AG04449 (cell line): ENCODE data around the gene MPG.
A peak's percentile ranks its signal among the peaks of the same experiment; 100 is the strongest.

ENCODE experiments used
- CTCF ChIA-PET: fragments of 350-600 bp; formaldehyde crosslinking; extraction: SDS; loops from one replicate; lab custom pipeline; 2021; ENCODE audit warnings: antibody characterized with exemption; lab: Yijun Ruan, JAX
- POLR2A ChIA-PET: fragments of 400-600, 350-600 bp; formaldehyde crosslinking; extraction: SDS; loops from one replicate; lab custom pipeline; 2020; ENCODE audit warnings: antibody characterized with exemption, inconsistent platforms; lab: Yijun Ruan, JAX
- DNase-seq: peaks from one replicate; pipeline ENCODE4 v3.0.0-alpha.2; 2010; ENCODE audit warnings: low read depth, low spot score
- H3K4me3 ChIP-seq: 2 replicates; pipeline ENCODE4 v1.5.1; 2011; ENCODE audit warnings: low read depth, mild to moderate bottlenecking, control low read depth, low read length
- CTCF ChIP-seq: IDR thresholded peaks from one replicate; pipeline ENCODE4 v1.5.1; 2011; ENCODE audit warnings: mild to moderate bottlenecking, moderate library complexity, low read length, control low read depth, inconsistent platforms; ENCODE audit not compliant: insufficient read depth; ENCODE audit errors: missing control alignments

Gene MPG

GRCh38 chr16:79151-80054, 1.4 kb downstream of the MPG start:
- ChIA-PET CTCF (interaction anchor here (0.7 to 25.1 kb wide), 3 partner anchors 12 to 28 kb away, joined by 3 to 728 read pairs (median 52); no protein-coding TSS in a partner anchor), POLR2A (no interaction called here)
- no peak for DNase-seq
- TF ChIP-seq CTCF = no peak
- peak overlapping the region; percentile 74 for H3K4me3 ChIP-seq

DNA sequence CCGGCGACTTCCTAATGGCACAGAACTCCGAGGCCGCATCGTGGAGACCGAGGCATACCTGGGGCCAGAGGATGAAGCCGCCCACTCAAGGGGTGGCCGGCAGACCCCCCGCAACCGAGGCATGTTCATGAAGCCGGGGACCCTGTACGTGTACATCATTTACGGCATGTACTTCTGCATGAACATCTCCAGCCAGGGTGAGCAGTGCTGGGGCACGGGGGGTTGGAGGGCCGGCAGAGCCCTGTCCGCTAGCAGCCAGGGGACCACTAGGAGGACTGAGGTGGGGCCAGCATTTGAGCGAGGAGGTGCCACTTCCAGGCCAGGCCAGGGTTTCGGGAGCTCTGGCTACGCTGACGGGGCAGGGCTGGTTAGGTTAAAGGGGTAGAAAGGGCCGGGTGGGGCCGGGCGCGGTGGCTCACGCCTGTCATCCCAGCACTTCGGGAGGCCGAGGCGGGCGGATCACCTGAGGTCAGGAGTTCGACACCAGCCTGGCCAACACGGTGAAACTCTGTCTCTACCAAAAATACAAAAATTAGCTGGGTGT, 5.1 kb downstream of the MPG start:
- H3K4me3 ChIP-seq = no peak overlapping the region
- POLR2A ChIA-PET = interaction anchor here (2.2 kb wide), 1 partner anchor 12 kb away, joined by 10 read pairs; no protein-coding TSS in a partner anchor
- TF ChIP-seq CTCF = no peak

GRCh38 chr16:83781-84615, 6.0 kb downstream of the MPG start:
- CTCF ChIA-PET = interaction anchor here (2.6 to 19.2 kb wide), 4 partner anchors 12 to 98 kb away, joined by 7 to 728 read pairs (median 60); partner anchors contain the start of genes MPG and RHBDF1
- POLR2A ChIA-PET = interaction anchor here (1.3 to 2.2 kb wide), 5 partner anchors 9 to 30 kb away, joined by 4 to 10 read pairs (median 6); partner anchors contain the start of genes POLR3K and SNRNP25
- no peak for DNase-seq
- no peak for TF ChIP-seq CTCF
- no peak overlapping the region for H3K4me3 ChIP-seq

More for the DNA sequence above, 5.1 kb downstream of the MPG start:
- CTCF ChIA-PET = interaction anchor here (2.6 to 19.2 kb wide), 4 partner anchors 13 to 99 kb away, joined by 7 to 728 read pairs (median 60); partner anchors contain the start of genes MPG and RHBDF1
- DNase-seq = no peak

DNA sequence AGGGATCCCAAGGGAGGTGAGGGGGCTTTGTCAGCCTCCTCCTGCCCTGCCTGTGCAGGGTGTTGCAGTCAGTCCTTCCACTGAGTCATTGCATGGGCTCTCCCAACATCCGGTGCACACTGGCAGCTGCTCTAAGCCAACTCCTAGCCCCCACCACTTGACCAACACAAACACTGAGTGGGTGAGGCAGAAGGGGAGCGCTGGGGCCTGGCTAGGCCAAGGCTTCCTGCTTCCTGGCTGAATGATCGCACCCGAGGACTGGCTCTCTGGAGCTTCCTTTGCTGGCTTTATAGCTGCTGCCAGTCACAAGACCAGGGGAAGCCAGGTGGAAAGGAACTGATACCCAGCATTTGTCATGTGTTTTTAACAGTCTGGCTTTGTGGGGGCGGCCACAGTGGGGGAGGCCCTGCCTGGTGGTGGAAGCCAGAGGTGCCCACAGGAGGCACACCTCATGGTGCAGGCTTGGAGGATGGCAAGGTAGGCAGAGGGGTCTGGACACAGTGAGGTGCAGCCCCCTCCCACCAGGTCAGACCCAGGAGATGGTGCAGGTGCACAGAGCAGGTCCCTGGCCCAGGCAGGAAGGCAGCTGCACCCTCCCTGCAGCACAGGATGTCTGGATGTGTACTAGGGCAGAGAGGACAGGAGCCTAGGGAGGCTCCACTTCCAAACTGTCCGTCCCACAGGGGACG, 6.8 kb downstream of the MPG start:
- ChIA-PET POLR2A (interaction anchor here (0.6 to 2.2 kb wide), 6 partner anchors 9 to 128 kb away, joined by 3 to 10 read pairs (median 5); partner anchors contain the start of genes POLR3K and SNRNP25), CTCF (interaction anchor here (2.6 to 19.2 kb wide), 4 partner anchors 12 to 97 kb away, joined by 7 to 728 read pairs (median 60); partner anchors contain the start of genes MPG and RHBDF1)
- H3K4me3 ChIP-seq = no peak overlapping the region
- TF ChIP-seq CTCF = no peak
- peak; percentile 70 for DNase-seq

DNA sequence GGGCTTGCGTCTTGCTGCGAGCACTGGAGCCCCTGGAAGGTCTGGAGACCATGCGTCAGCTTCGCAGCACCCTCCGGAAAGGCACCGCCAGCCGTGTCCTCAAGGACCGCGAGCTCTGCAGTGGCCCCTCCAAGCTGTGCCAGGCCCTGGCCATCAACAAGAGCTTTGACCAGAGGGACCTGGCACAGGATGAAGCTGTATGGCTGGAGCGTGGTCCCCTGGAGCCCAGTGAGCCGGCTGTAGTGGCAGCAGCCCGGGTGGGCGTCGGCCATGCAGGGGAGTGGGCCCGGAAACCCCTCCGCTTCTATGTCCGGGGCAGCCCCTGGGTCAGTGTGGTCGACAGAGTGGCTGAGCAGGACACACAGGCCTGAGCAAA, 7.4 kb downstream of the MPG start:
- no peak overlapping the region for H3K4me3 ChIP-seq
- no peak for TF ChIP-seq CTCF
- DNase-seq = no peak
- CTCF ChIA-PET = interaction anchor here (2.6 to 19.2 kb wide), 4 partner anchors 11 to 97 kb away, joined by 7 to 728 read pairs (median 60); partner anchors contain the start of genes MPG and RHBDF1
- POLR2A ChIA-PET = interaction anchor here (0.6 to 2.2 kb wide), 5 partner anchors 10 to 127 kb away, joined by 3 to 10 read pairs (median 6); no protein-coding TSS in a partner anchor
